Hepatocyte (in vitro differentiated cells): Measurements from ENCODE around the gene UBALD2. TPM values are rescaled to one million over a fixed set of nuclear protein-coding genes. Genes with fewer than 3 reads are reported as not detected.
"Not testable (repeated sequence)": the region's sequence is repeated elsewhere in the genome, so short reads cannot be mapped to it uniquely, and the experiment has no call there.

Experiments used
- DNase-seq: peaks from one replicate; pipeline ENCODE4 v3.0.0-alpha.2; 2016; ENCODE audit warnings: low spot score
- H2AFZ ChIP-seq: fragments of 200-600 bp; sonication (generic); 2 replicates; pipeline ENCODE4 v1.6.0; 2016; ENCODE audit warnings: antibody characterized with exemption, mild to moderate bottlenecking
- H3K27ac ChIP-seq: fragments of 200-600 bp; sonication (generic); 2 replicates; pipeline ENCODE4 v1.5.1; 2016; ENCODE audit warnings: mild to moderate bottlenecking
- H3K27me3 ChIP-seq: fragments of 200-600 bp; sonication (generic); 2 replicates; pipeline ENCODE4 v1.6.1; 2016
- H3K36me3 ChIP-seq: fragments of 200-600 bp; sonication (generic); replicated peaks from 2 replicates; pipeline ENCODE4 v1.5.1; 2016; ENCODE audit warnings: low read depth; ENCODE audit not compliant: insufficient read depth
- H3K4me1 ChIP-seq: fragments of 200-600 bp; sonication (generic); 2 replicates; pipeline ENCODE4 v1.5.1; 2016; ENCODE audit warnings: mild to moderate bottlenecking, moderate library complexity; ENCODE audit not compliant: insufficient read depth
- H3K4me2 ChIP-seq: fragments of 200-600 bp; sonication (generic); 2 replicates; pipeline ENCODE4 v1.6.0; 2016
- H3K4me3 ChIP-seq: fragments of 200-600 bp; sonication (generic); 2 replicates; pipeline ENCODE4 v1.5.1; 2016; ENCODE audit warnings: mild to moderate bottlenecking
- H3K79me2 ChIP-seq: fragments of 200-600 bp; sonication (generic); 2 replicates; pipeline ENCODE4 v1.6.0; 2017; ENCODE audit warnings: mild to moderate bottlenecking
- H3K9me2 ChIP-seq: fragments of 200-600 bp; sonication (generic); replicated peaks from 2 replicates; pipeline ENCODE4 v1.6.0; 2017; ENCODE audit warnings: mild to moderate bottlenecking; ENCODE audit not compliant: insufficient read depth
- H3K9me3 ChIP-seq: fragments of 200-600 bp; sonication (generic); 2 replicates; pipeline ENCODE4 v1.5.1; 2016; ENCODE audit warnings: low read depth, mild to moderate bottlenecking
- H4K20me1 ChIP-seq: fragments of 200-600 bp; sonication (generic); 2 replicates; pipeline ENCODE4 v1.6.0; 2016; ENCODE audit warnings: mild to moderate bottlenecking; ENCODE audit not compliant: insufficient read depth, poor library complexity, severe bottlenecking
- CTCF ChIP-seq: fragments of 200-600 bp; sonication (generic); IDR thresholded peaks from 2 replicates; pipeline ENCODE4 v1.5.1; 2016; ENCODE audit warnings: antibody characterized with exemption, mild to moderate bottlenecking; ENCODE audit not compliant: poor library complexity
- EZH2 ChIP-seq: fragments of 200-600 bp; sonication (generic); IDR thresholded peaks from 2 replicates; pipeline ENCODE4 v1.6.1; 2016; ENCODE audit warnings: antibody characterized with exemption, mild to moderate bottlenecking, borderline replicate concordance
- EZH2phosphoT487 ChIP-seq: fragments of 200-600 bp; sonication (generic); IDR thresholded peaks from one replicate; pipeline ENCODE4 v1.6.1; 2018; ENCODE audit warnings: antibody characterized with exemption, mild to moderate bottlenecking, low read depth, moderate library complexity; ENCODE audit not compliant: unreplicated experiment, severe bottlenecking
- WGBS: methylation state at CpG from one replicate; pipeline ENCODE4 v1.1.6; 2016; ENCODE audit warnings: low lambda C conversion rate; ENCODE audit errors: missing lambda C conversion rate; 5-methylcytosine and 5-hydroxymethylcytosine counted together
- polyA plus RNA-seq: library from polyadenylated mRNA; unstranded; fragments of >200 nt; fragmentation: Nextera tagmentation; extraction: Ambion mirVana; gene quantifications from 2 replicates; pipeline ENCODE4 v1.2.1, GENCODE V29; 2016
- total RNA-seq: library from RNA; depleted of rRNA; stranded (reverse); fragments of >200 nt; gene quantifications from 2 replicates; pipeline ENCODE4 v1.2.3, GENCODE V29; 2014

UBALD2 gene
- total and polyA plus RNA-seq, 2 experiments from 2014 or later: 10.2 to 13.1 TPM

DNA sequence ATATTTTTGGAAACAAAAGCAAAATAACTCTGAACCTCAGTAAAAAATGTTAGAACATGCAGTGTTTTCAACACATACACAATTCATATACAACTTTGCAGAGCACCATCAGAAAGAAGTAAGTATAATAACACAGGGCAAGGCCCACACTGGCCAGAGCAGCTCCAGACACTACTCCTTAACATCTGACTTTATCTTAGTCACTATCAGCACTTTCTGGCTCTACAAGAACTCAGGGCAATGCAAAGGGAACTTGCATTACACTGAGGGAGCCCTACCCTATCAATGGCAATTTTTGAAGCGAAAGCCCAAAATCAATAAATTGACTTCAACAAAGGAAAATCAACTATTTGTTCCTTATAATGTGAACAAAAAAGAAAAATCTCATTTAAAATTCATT, 41.3 kb upstream of the UBALD2 start:
- DNase-seq: no peak
- Histone ChIP-seq H2AFZ (no peak overlapping the region), H3K4me3 (no peak overlapping the region), H3K27me3 (no peaks in the 10 kb centered on the region), H3K27ac (no peak overlapping the region), H3K9me3 (no peaks in the 10 kb centered on the region), H4K20me1 (no peaks in the 10 kb centered on the region), H3K9me2 (no peaks in the 10 kb centered on the region), H3K79me2 (no peaks in the 10 kb centered on the region), H3K36me3 (no peaks in the 10 kb centered on the region), H3K4me2 (no peak overlapping the region), H3K4me1 (no peaks in the 10 kb centered on the region)
- 100% methylated on average over 1 of the region's 1 CpG for WGBS
- TF ChIP-seq CTCF (no peak), EZH2phosphoT487 (no peak), EZH2 (no peak)

GRCh38 chr17:76225373-76226086, 39.6 kb upstream of the UBALD2 start:
- not testable (repeated sequence) for H3K4me1 ChIP-seq, H3K9me2 ChIP-seq, DNase-seq, H3K27ac ChIP-seq, H2AFZ ChIP-seq, H3K36me3 ChIP-seq, H3K79me2 ChIP-seq, H3K27me3 ChIP-seq, H4K20me1 ChIP-seq, H3K4me3 ChIP-seq, H3K9me3 ChIP-seq, H3K4me2 ChIP-seq
- WGBS: 81% methylated on average over 7 of the region's 7 CpGs

DNA sequence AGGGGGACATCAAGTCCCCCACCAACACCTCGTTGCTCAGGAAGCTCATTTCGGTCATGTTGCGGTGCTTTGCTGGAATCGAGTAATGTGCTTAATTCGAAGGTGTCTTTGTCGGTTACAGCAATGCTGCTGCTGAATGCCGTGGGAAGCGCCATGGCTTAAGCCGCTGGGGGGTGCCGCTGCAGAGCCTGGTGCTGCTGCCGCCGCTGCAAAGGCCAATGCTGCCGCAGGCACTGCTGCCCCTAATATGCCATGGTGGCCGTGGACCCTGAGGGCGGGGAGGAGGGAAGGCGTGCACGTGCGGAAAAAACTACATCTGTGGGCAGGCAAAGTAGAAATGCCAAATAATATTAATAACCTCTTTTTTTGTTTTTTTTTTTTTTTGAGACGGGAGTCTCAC, 38.4 kb upstream of the UBALD2 start:
- not testable (repeated sequence) for H3K79me2 ChIP-seq, H3K36me3 ChIP-seq, H4K20me1 ChIP-seq, H3K27me3 ChIP-seq, DNase-seq, H3K4me2 ChIP-seq, H3K27ac ChIP-seq, H3K4me3 ChIP-seq, H2AFZ ChIP-seq, H3K4me1 ChIP-seq, H3K9me3 ChIP-seq, H3K9me2 ChIP-seq
- WGBS: 98% methylated on average over 18 of the region's 19 CpGs

DNA sequence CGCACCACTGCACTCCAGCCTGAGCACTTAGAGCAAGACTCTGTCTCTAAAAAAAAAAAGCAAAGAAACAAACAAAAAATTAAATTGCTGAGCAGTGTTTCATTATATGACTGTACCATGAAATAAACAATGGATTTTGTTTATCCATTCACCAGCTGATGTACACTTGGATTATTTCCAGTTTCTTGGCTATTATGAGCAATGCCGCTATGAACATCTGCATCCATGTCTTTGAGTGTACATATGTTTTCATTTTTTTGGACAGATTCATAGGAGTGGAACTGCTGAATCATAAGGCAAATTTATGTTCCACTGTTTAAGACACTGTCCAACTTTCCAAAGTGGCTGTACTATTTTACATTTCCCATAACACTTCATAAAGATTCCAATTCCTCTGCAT, 32.8 kb upstream of the UBALD2 start:
- Histone ChIP-seq H4K20me1 (no peaks in the 10 kb centered on the region), H3K79me2 (no peaks in the 10 kb centered on the region), H3K27me3 (no peaks in the 10 kb centered on the region), H3K9me3 (no peaks in the 10 kb centered on the region), H3K36me3 (no peaks in the 10 kb centered on the region), H3K9me2 (no peaks in the 10 kb centered on the region), H3K4me1 (no peaks in the 10 kb centered on the region), H3K4me3 (no peak overlapping the region), H3K4me2 (no peak overlapping the region), H3K27ac (peak overlapping the region; percentile 79), H2AFZ (no peak overlapping the region)
- peak; percentile 47 for DNase-seq
- no peak for TF ChIP-seq EZH2phosphoT487
- TF ChIP-seq CTCF: no peak
- 60% methylated on average over 2 of the region's 2 CpGs for WGBS
